ENCODE measurements around the gene WNT4.

GRCh38 chr1:22108339-22109105 is 34.4 kb downstream of the WNT4 start:
- TF ChIP-seq CTCF (IDR thresholded peaks at IDR 0.05) = no peak
- no peak for TF ChIP-seq POLR2A (IDR thresholded peaks at IDR 0.05)
- no peak for TF ChIP-seq POLR2AphosphoS5 (IDR thresholded peaks at IDR 0.05)

Data from upper lobe of left lung (tissue), 4 donors.